ENCODE results near the gene CHST15.

The CHST15 gene

GRCh38 chr10:124009231-124010015 is 84.0 kb downstream of the CHST15 start:
- peaks cover 4% of the 10 kb centered on the region for H3K4me1 ChIP-seq (ENCODE audit: control insufficient read depth, insufficient read depth, low read length, unreplicated experiment)
- no peaks in the 10 kb centered on the region for H3K36me3 ChIP-seq (ENCODE audit: insufficient read depth, low read length)
- no peak overlapping the region for H2AFZ ChIP-seq (ENCODE audit: low read length, unreplicated experiment)

GRCh38 chr10:124008681-124009080 is 84.7 kb downstream of the CHST15 start:
- no peaks in the 10 kb centered on the region for H3K27me3 ChIP-seq (ENCODE audit: insufficient read depth, low read length)
- H3K36me3 ChIP-seq (ENCODE audit: insufficient read depth, low read length) = no peaks in the 10 kb centered on the region
- no peaks in the 10 kb centered on the region for H3K79me2 ChIP-seq (ENCODE audit: control insufficient read depth, insufficient read depth, low read length, unreplicated experiment)
- H3K4me1 ChIP-seq (ENCODE audit: control insufficient read depth, insufficient read depth, low read length, unreplicated experiment) = peaks cover 4% of the 10 kb centered on the region
- no peak overlapping the region for H2AFZ ChIP-seq (ENCODE audit: low read length, unreplicated experiment)
- H3K4me3 ChIP-seq (ENCODE audit: low read depth, low read length) = no peak overlapping the region
- no peak overlapping the region for H3K27ac ChIP-seq (ENCODE audit: low read depth, low read length)

More at GRCh38 chr10:124009231-124010015, 84.0 kb downstream of the CHST15 start:
- Histone ChIP-seq H3K79me2 (ENCODE audit: control insufficient read depth, insufficient read depth, low read length, unreplicated experiment) (no peaks in the 10 kb centered on the region), H3K27ac (ENCODE audit: low read depth, low read length) (no peak overlapping the region), H3K4me3 (ENCODE audit: low read depth, low read length) (no peak overlapping the region), H3K27me3 (ENCODE audit: insufficient read depth, low read length) (no peaks in the 10 kb centered on the region)

GRCh38 chr10:124008187-124008586 is 85.2 kb downstream of the CHST15 start:
- no peaks in the 10 kb centered on the region for H3K27me3 ChIP-seq (ENCODE audit: insufficient read depth, low read length)
- H2AFZ ChIP-seq (ENCODE audit: low read length, unreplicated experiment) = no peak overlapping the region
- H3K4me3 ChIP-seq (ENCODE audit: low read depth, low read length) = no peak overlapping the region
- H3K79me2 ChIP-seq (ENCODE audit: control insufficient read depth, insufficient read depth, low read length, unreplicated experiment) = no peaks in the 10 kb centered on the region
- peaks cover 4% of the 10 kb centered on the region for H3K4me1 ChIP-seq (ENCODE audit: control insufficient read depth, insufficient read depth, low read length, unreplicated experiment)
- no peak overlapping the region for H3K27ac ChIP-seq (ENCODE audit: low read depth, low read length)
- H3K36me3 ChIP-seq (ENCODE audit: insufficient read depth, low read length) = no peaks in the 10 kb centered on the region

GRCh38 chr10:124007773-124008145 is 85.6 kb downstream of the CHST15 start:
- Histone ChIP-seq H3K79me2 (ENCODE audit: control insufficient read depth, insufficient read depth, low read length, unreplicated experiment) (no peaks in the 10 kb centered on the region), H3K27me3 (ENCODE audit: insufficient read depth, low read length) (no peaks in the 10 kb centered on the region), H3K27ac (ENCODE audit: low read depth, low read length) (no peak overlapping the region), H3K4me1 (ENCODE audit: control insufficient read depth, insufficient read depth, low read length, unreplicated experiment) (peaks cover 4% of the 10 kb centered on the region), H2AFZ (ENCODE audit: low read length, unreplicated experiment) (no peak overlapping the region), H3K4me3 (ENCODE audit: low read depth, low read length) (no peak overlapping the region), H3K36me3 (ENCODE audit: insufficient read depth, low read length) (no peaks in the 10 kb centered on the region)

- Histone ChIP-seq H3K27ac (ENCODE audit: low read depth, low read length) (no peak overlapping the region), H3K79me2 (ENCODE audit: control insufficient read depth, insufficient read depth, low read length, unreplicated experiment) (no peaks in the 10 kb centered on the region), H3K4me3 (ENCODE audit: low read depth, low read length) (no peak overlapping the region), H2AFZ (ENCODE audit: low read length, unreplicated experiment) (no peak overlapping the region), H3K36me3 (ENCODE audit: insufficient read depth, low read length) (no peaks in the 10 kb centered on the region), H3K27me3 (ENCODE audit: insufficient read depth, low read length) (no peaks in the 10 kb centered on the region), H3K4me1 (ENCODE audit: control insufficient read depth, insufficient read depth, low read length, unreplicated experiment) (peaks cover 4% of the 10 kb centered on the region)
Measured at GRCh38 chr10:124007102-124007772, 86.2 kb downstream of the CHST15 start.

- no peak overlapping the region for H3K27ac ChIP-seq (ENCODE audit: low read depth, low read length)
- no peaks in the 10 kb centered on the region for H3K36me3 ChIP-seq (ENCODE audit: insufficient read depth, low read length)
- no peaks in the 10 kb centered on the region for H3K79me2 ChIP-seq (ENCODE audit: control insufficient read depth, insufficient read depth, low read length, unreplicated experiment)
- no peak overlapping the region for H2AFZ ChIP-seq (ENCODE audit: low read length, unreplicated experiment)
- H3K4me1 ChIP-seq (ENCODE audit: control insufficient read depth, insufficient read depth, low read length, unreplicated experiment) = peaks cover 4% of the 10 kb centered on the region
- H3K4me3 ChIP-seq (ENCODE audit: low read depth, low read length) = no peak overlapping the region
- H3K27me3 ChIP-seq (ENCODE audit: insufficient read depth, low read length) = no peaks in the 10 kb centered on the region
Measured at GRCh38 chr10:124006526-124006925, 86.9 kb downstream of the CHST15 start.

- no peak overlapping the region for H3K27ac ChIP-seq (ENCODE audit: low read depth, low read length)
- peaks cover 6% of the 10 kb centered on the region for H3K4me1 ChIP-seq (ENCODE audit: control insufficient read depth, insufficient read depth, low read length, unreplicated experiment)
- no peaks in the 10 kb centered on the region for H3K36me3 ChIP-seq (ENCODE audit: insufficient read depth, low read length)
- H2AFZ ChIP-seq (ENCODE audit: low read length, unreplicated experiment) = no peak overlapping the region
- H3K4me3 ChIP-seq (ENCODE audit: low read depth, low read length) = no peak overlapping the region
- no peaks in the 10 kb centered on the region for H3K79me2 ChIP-seq (ENCODE audit: control insufficient read depth, insufficient read depth, low read length, unreplicated experiment)
- H3K27me3 ChIP-seq (ENCODE audit: insufficient read depth, low read length) = no peaks in the 10 kb centered on the region
Measured at GRCh38 chr10:124005991-124006392, 87.4 kb downstream of the CHST15 start.

GRCh38 chr10:124005091-124005490 is 88.3 kb downstream of the CHST15 start:
- H3K4me3 ChIP-seq (ENCODE audit: low read depth, low read length) = no peak overlapping the region
- peaks cover 8% of the 10 kb centered on the region for H3K4me1 ChIP-seq (ENCODE audit: control insufficient read depth, insufficient read depth, low read length, unreplicated experiment)
- H3K36me3 ChIP-seq (ENCODE audit: insufficient read depth, low read length) = no peaks in the 10 kb centered on the region
- H3K27me3 ChIP-seq (ENCODE audit: insufficient read depth, low read length) = no peaks in the 10 kb centered on the region
- H3K79me2 ChIP-seq (ENCODE audit: control insufficient read depth, insufficient read depth, low read length, unreplicated experiment) = no peaks in the 10 kb centered on the region
- H2AFZ ChIP-seq (ENCODE audit: low read length, unreplicated experiment) = no peak overlapping the region
- H3K27ac ChIP-seq (ENCODE audit: low read depth, low read length) = no peak overlapping the region

- Histone ChIP-seq H2AFZ (ENCODE audit: low read length, unreplicated experiment) (no peak overlapping the region), H3K27ac (ENCODE audit: low read depth, low read length) (no peak overlapping the region), H3K4me1 (ENCODE audit: control insufficient read depth, insufficient read depth, low read length, unreplicated experiment) (peaks cover 7% of the 10 kb centered on the region), H3K27me3 (ENCODE audit: insufficient read depth, low read length) (no peaks in the 10 kb centered on the region), H3K4me3 (ENCODE audit: low read depth, low read length) (no peak overlapping the region), H3K79me2 (ENCODE audit: control insufficient read depth, insufficient read depth, low read length, unreplicated experiment) (no peaks in the 10 kb centered on the region), H3K36me3 (ENCODE audit: insufficient read depth, low read length) (no peaks in the 10 kb centered on the region)
Measured at GRCh38 chr10:124004663-124005004, 88.8 kb downstream of the CHST15 start.

GRCh38 chr10:124003871-124004662 is 89.3 kb downstream of the CHST15 start:
- Histone ChIP-seq H3K4me1 (ENCODE audit: control insufficient read depth, insufficient read depth, low read length, unreplicated experiment) (peaks cover 5% of the 10 kb centered on the region), H3K27ac (ENCODE audit: low read depth, low read length) (no peak overlapping the region), H3K4me3 (ENCODE audit: low read depth, low read length) (no peak overlapping the region), H2AFZ (ENCODE audit: low read length, unreplicated experiment) (no peak overlapping the region), H3K79me2 (ENCODE audit: control insufficient read depth, insufficient read depth, low read length, unreplicated experiment) (no peaks in the 10 kb centered on the region), H3K27me3 (ENCODE audit: insufficient read depth, low read length) (no peaks in the 10 kb centered on the region), H3K36me3 (ENCODE audit: insufficient read depth, low read length) (no peaks in the 10 kb centered on the region)
